ENCODE data around the gene LIX1. TPM values are rescaled to one million over a fixed set of nuclear protein-coding genes. Genes with fewer than 3 reads are reported as not detected.

The LIX1 gene
- total and polyA plus RNA-seq, 7 donors = under 0.01 to 0.03 TPM; not detected in 5

GRCh38 chr5:97112230-97112629 is 30.2 kb downstream of the LIX1 start:
- 68 to 73% (median 71%) methylated on average over 6 of the region's 6 CpGs for WGBS, 3 donors
- Histone ChIP-seq H3K4me3 (no peak overlapping the region), H3K9me3 (no peaks in the 10 kb centered on the region), H3K27me3 (ENCODE audit: insufficient read depth in 3 of 3, low read length in 2 of 3) (no peaks in the 10 kb centered on the region), H3K36me3 (ENCODE audit: insufficient read depth in 1 of 2, low read depth in 1 of 2) (no peaks in the 10 kb centered on the region), H3K4me1 (no peaks in the 10 kb centered on the region), H3K27ac (no peak overlapping the region)
- intact Hi-C loops (cut with DNase I) = no loop called here
- DNase-seq (no peak), ATAC-seq (no peak)
- TF ChIP-seq CTCF (IDR thresholded peaks at IDR 0.05) = no peak

- H3K27me3 ChIP-seq (ENCODE audit: insufficient read depth in 3 of 3, low read length in 2 of 3) = no peaks in the 10 kb centered on the region
- H3K4me1 ChIP-seq = no peaks in the 10 kb centered on the region
- no peak for TF ChIP-seq CTCF (IDR thresholded peaks at IDR 0.05)
- intact Hi-C loops (cut with DNase I) = no loop called here
- no peak overlapping the region for H3K27ac ChIP-seq
- H3K36me3 ChIP-seq (ENCODE audit: insufficient read depth in 1 of 2, low read depth in 1 of 2) = no peaks in the 10 kb centered on the region
- H3K9me3 ChIP-seq = no peaks in the 10 kb centered on the region
- no peak overlapping the region for H3K4me3 ChIP-seq
- 66 to 74% (median 69%) methylated on average over 4 of the region's 4 CpGs for WGBS, 3 donors
- DNase-seq = no peak
- no peak for ATAC-seq
Observed at GRCh38 chr5:97111616-97112015, 30.8 kb downstream of the LIX1 start.

GRCh38 chr5:97111004-97111403 is 31.4 kb downstream of the LIX1 start:
- H3K4me1 ChIP-seq = no peaks in the 10 kb centered on the region
- no peaks in the 10 kb centered on the region for H3K27me3 ChIP-seq (ENCODE audit: insufficient read depth in 3 of 3, low read length in 2 of 3)
- no peaks in the 10 kb centered on the region for H3K9me3 ChIP-seq
- WGBS, 3 donors = 89 to 93% (median 91%) methylated on average over 5 of the region's 5 CpGs
- H3K36me3 ChIP-seq (ENCODE audit: insufficient read depth in 1 of 2, low read depth in 1 of 2) = no peaks in the 10 kb centered on the region
- H3K4me3 ChIP-seq = no peak overlapping the region
- no peak for TF ChIP-seq CTCF (IDR thresholded peaks at IDR 0.05)
- intact Hi-C loops (cut with DNase I) = no loop called here
- no peak for ATAC-seq
- no peak overlapping the region for H3K27ac ChIP-seq
- DNase-seq = no peak

- WGBS, 3 donors = 90 to 92% (median 91%) methylated on average over 7 of the region's 7 CpGs
- Histone ChIP-seq H3K4me3 (no peak overlapping the region), H3K4me1 (no peaks in the 10 kb centered on the region), H3K27me3 (ENCODE audit: insufficient read depth in 3 of 3, low read length in 2 of 3) (peaks cover 0 to 2% (median 0%) of the 10 kb centered on the region in 3 donors), H3K27ac (no peak overlapping the region), H3K36me3 (ENCODE audit: insufficient read depth in 1 of 2, low read depth in 1 of 2) (no peaks in the 10 kb centered on the region), H3K9me3 (no peaks in the 10 kb centered on the region)
- TF ChIP-seq CTCF (IDR thresholded peaks at IDR 0.05) = no peak
- DNase-seq (no peak), ATAC-seq (no peak)
- intact Hi-C loops (cut with DNase I) = no loop called here
Observed at GRCh38 chr5:97107318-97107717, 35.1 kb downstream of the LIX1 start.

- TF ChIP-seq CTCF (IDR thresholded peaks at IDR 0.05) = no peak
- H3K9me3 ChIP-seq = no peaks in the 10 kb centered on the region
- 78 to 83% (median 83%) methylated on average over 2 of the region's 2 CpGs for WGBS, 3 donors
- no peak overlapping the region for H3K4me3 ChIP-seq
- no peak for DNase-seq
- ATAC-seq = no peak
- H3K27me3 ChIP-seq (ENCODE audit: insufficient read depth in 3 of 3, low read length in 2 of 3) = peaks cover 0 to 2% (median 0%) of the 10 kb centered on the region in 3 donors
- no peaks in the 10 kb centered on the region for H3K4me1 ChIP-seq
- intact Hi-C loops (cut with DNase I) = no loop called here
- no peaks in the 10 kb centered on the region for H3K36me3 ChIP-seq (ENCODE audit: insufficient read depth in 1 of 2, low read depth in 1 of 2)
- no peak overlapping the region for H3K27ac ChIP-seq
Observed at GRCh38 chr5:97106216-97106581, 36.2 kb downstream of the LIX1 start.
